Esophagus muscularis mucosa (tissue), 3 donors: ENCODE results near the gene TRIM63.

Experiments used
- POLR2A ChIP-seq: fragments of 450-650 bp; IDR thresholded peaks from one replicate; pipeline ENCODE4 v1.6.1; 2017; ENCODE audit warnings: antibody characterized with exemption, moderate library complexity, mild to moderate bottlenecking, low read depth
- TF ChIP-seq, protein P1 (sequence below), 3 experiments: fragments of 200-600 bp in 2 of 3; fragments of 450-650 bp in 1 of 3; sonication (generic) in 2 of 3; IDR thresholded peaks; one replicate each; pipeline ENCODE4 v1.5.1; 2017 to 2019; ENCODE audit warnings: antibody characterized with exemption in 3 of 3, mild to moderate bottlenecking in 2 of 3, moderate library complexity in 1 of 3

DNA sequence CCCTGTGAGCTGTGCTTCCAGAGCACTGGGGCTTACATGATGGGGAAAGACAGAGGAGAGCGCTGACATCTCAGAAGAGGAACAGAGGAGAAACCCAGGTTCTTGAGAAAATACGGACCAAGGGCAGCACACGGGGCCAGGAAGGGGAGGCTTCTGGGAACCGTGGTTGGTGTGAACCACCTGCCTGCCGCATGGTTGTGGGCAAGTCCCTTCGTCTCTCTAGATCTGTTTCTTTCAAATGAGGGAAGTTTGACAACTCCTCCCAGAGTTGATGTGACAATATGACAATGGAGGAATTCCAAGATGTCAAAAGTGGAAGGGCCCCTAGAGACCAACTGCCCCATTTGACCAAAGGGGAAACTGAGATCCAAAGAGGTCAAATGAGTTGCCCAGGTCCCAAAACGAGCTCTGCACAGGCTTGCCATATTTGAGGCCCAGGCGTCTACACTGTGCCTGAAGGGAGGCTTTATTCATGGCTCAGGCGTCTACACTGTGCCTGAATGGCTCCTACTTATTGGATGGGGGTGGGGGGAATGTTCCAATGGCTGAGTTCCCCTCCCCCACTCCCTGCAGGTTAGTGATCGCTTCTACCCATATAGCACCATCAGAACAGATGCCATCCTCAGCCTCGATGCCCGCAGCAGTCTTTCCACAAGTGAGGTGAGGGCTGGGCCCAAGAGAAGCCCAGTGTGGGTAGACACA lies 34.6 kb downstream of the TRIM63 start:
- TF ChIP-seq, protein P1, sequence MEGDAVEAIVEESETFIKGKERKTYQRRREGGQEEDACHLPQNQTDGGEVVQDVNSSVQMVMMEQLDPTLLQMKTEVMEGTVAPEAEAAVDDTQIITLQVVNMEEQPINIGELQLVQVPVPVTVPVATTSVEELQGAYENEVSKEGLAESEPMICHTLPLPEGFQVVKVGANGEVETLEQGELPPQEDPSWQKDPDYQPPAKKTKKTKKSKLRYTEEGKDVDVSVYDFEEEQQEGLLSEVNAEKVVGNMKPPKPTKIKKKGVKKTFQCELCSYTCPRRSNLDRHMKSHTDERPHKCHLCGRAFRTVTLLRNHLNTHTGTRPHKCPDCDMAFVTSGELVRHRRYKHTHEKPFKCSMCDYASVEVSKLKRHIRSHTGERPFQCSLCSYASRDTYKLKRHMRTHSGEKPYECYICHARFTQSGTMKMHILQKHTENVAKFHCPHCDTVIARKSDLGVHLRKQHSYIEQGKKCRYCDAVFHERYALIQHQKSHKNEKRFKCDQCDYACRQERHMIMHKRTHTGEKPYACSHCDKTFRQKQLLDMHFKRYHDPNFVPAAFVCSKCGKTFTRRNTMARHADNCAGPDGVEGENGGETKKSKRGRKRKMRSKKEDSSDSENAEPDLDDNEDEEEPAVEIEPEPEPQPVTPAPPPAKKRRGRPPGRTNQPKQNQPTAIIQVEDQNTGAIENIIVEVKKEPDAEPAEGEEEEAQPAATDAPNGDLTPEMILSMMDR (IDR thresholded peaks at IDR 0.05), result no peak
- TF ChIP-seq POLR2A, result no peak
